ENCODE results near the gene TCP1. TPM values are rescaled to one million over a fixed set of nuclear protein-coding genes. Genes with fewer than 3 reads are reported as not detected.

The TCP1 gene
- total RNA-seq, 1 donor from 2014 or later = 334 TPM

GRCh38 chr6:159836718-159837490 lies 47.5 kb upstream of the TCP1 start:
- H3K4me3 ChIP-seq = no peak overlapping the region
- H3K79me2 ChIP-seq (ENCODE audit: low read depth) = no peaks in the 10 kb centered on the region
- no peaks in the 10 kb centered on the region for H3K4me1 Mint-ChIP-seq
- H3K4me1 ChIP-seq = no peaks in the 10 kb centered on the region
- H3K4me2 ChIP-seq = no peak overlapping the region
- no peaks in the 10 kb centered on the region for H4K20me1 ChIP-seq (ENCODE audit: low read depth)
- no peaks in the 10 kb centered on the region for H3K9me3 Mint-ChIP-seq
- no peak overlapping the region for H3K9ac ChIP-seq
- H3K27ac Mint-ChIP-seq = no peak overlapping the region
- TF ChIP-seq EZH2phosphoT487 (IDR thresholded peaks at IDR 0.05) (no peak), EZH2 (IDR thresholded peaks at IDR 0.05) (no peak), CTCF (IDR thresholded peaks at IDR 0.05) (no peak)
- no peak overlapping the region for H2AFZ ChIP-seq (replicated peaks)
- no peaks in the 10 kb centered on the region for H3F3A ChIP-seq (ENCODE audit: low read depth)
- H3K27me3 ChIP-seq = no peaks in the 10 kb centered on the region
- H3K27me3 Mint-ChIP-seq (ENCODE audit: insufficient read depth, low read depth) = peaks cover 5% of the 10 kb centered on the region
- no peak overlapping the region for H3K27ac ChIP-seq
- no peaks in the 10 kb centered on the region for H3K36me3 Mint-ChIP-seq
- H3K36me3 ChIP-seq = no peaks in the 10 kb centered on the region
- DNase-seq (ENCODE audit: low spot score) = no peak
- H3K9me3 ChIP-seq (ENCODE audit: low read depth) = no peaks in the 10 kb centered on the region
- H3K4me3 Mint-ChIP-seq = no peak overlapping the region

DNA sequence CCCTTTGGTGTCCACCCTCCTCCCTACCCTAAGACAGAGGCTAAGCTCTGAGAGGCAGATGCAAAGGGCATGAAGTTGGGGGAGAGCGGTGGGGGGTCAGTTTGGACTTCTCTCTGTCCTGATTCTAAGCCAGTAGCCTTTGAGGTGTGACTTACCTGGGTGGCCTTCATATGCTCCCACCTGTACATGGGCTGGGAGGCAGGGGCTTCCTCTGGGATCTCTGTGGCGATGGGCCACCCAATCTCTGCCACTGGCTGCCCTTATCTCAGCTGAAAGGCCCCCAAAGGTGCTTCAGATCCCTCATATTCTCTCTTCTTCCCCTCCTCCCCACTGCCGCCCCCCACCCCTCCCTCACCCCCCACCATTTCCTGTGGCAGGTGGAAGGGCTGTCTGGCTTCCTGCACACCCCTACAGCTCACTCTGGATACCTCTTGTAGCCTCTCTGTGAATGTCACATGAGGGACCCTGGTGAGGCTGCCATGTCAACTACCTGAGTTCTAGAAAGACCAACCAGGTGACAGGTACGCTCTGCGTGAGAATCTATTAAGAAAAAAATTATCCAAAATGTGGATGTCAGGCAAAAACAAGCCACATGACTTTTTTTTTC lies 44.7 kb upstream of the TCP1 start:
- Histone ChIP-seq H3K9me3 (ENCODE audit: low read depth) (no peaks in the 10 kb centered on the region), H3K27me3 (no peaks in the 10 kb centered on the region), H3K79me2 (ENCODE audit: low read depth) (no peaks in the 10 kb centered on the region), H3K9ac (no peak overlapping the region), H2AFZ (replicated peaks) (no peak overlapping the region), H3K4me2 (no peak overlapping the region), H3K27ac (no peak overlapping the region), H3F3A (ENCODE audit: low read depth) (no peaks in the 10 kb centered on the region), H3K4me1 (no peaks in the 10 kb centered on the region), H4K20me1 (ENCODE audit: low read depth) (no peaks in the 10 kb centered on the region), H3K36me3 (no peaks in the 10 kb centered on the region), H3K4me3 (no peak overlapping the region)
- no peaks in the 10 kb centered on the region for H3K9me3 Mint-ChIP-seq
- TF ChIP-seq CTCF (IDR thresholded peaks at IDR 0.05) (no peak), EZH2 (IDR thresholded peaks at IDR 0.05) (no peak), EZH2phosphoT487 (IDR thresholded peaks at IDR 0.05) (no peak)
- peaks cover 8% of the 10 kb centered on the region for H3K27me3 Mint-ChIP-seq (ENCODE audit: insufficient read depth, low read depth)
- H3K4me1 Mint-ChIP-seq = peaks cover 10% of the 10 kb centered on the region
- no peaks in the 10 kb centered on the region for H3K36me3 Mint-ChIP-seq
- no peak for DNase-seq (ENCODE audit: low spot score)
- no peak overlapping the region for H3K4me3 Mint-ChIP-seq
- H3K27ac Mint-ChIP-seq = no peak overlapping the region

DNA sequence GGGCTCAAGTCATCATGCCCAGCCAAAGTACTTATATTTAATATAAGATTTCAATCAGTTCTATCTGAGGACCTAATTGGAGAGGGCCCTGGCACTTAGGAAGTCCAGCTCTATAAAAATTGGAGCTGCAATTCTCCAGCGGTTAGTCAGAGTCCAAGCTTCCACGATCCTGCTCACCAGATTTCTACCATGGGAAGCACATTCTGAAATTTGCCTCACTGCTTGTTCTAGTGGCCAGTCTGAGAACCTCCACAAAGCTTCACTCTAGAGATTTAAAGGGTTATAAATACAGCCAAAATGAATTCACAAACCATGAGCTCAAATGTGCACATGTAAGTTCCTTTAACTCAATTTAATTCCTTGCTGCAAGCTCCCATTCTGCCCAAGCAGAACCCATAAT lies 44.2 kb upstream of the TCP1 start:
- no peaks in the 10 kb centered on the region for H3K36me3 Mint-ChIP-seq

More for the DNA sequence above, 44.2 kb upstream of the TCP1 start:
- Mint-ChIP-seq H3K27ac (no peak overlapping the region), H3K27me3 (ENCODE audit: insufficient read depth, low read depth) (peaks cover 8% of the 10 kb centered on the region), H3K4me1 (peaks cover 10% of the 10 kb centered on the region), H3K4me3 (no peak overlapping the region), H3K9me3 (no peaks in the 10 kb centered on the region)
- Histone ChIP-seq H4K20me1 (ENCODE audit: low read depth) (no peaks in the 10 kb centered on the region), H3K4me3 (no peak overlapping the region), H3K27ac (no peak overlapping the region), H3K9ac (no peak overlapping the region), H3K79me2 (ENCODE audit: low read depth) (no peaks in the 10 kb centered on the region), H3K4me1 (no peaks in the 10 kb centered on the region), H3K4me2 (no peak overlapping the region), H3F3A (ENCODE audit: low read depth) (no peaks in the 10 kb centered on the region), H3K9me3 (ENCODE audit: low read depth) (no peaks in the 10 kb centered on the region), H3K27me3 (no peaks in the 10 kb centered on the region), H3K36me3 (no peaks in the 10 kb centered on the region), H2AFZ (replicated peaks) (no peak overlapping the region)
- DNase-seq (ENCODE audit: low spot score) = no peak
- TF ChIP-seq CTCF (IDR thresholded peaks at IDR 0.05) (no peak), EZH2phosphoT487 (IDR thresholded peaks at IDR 0.05) (no peak), EZH2 (IDR thresholded peaks at IDR 0.05) (no peak)

Data from neural progenitor cell (in vitro differentiated cells).